NCI-H2081 treated with DMSO at 0.1 percent for 48 hours (cell line): ENCODE measurements around the gene RPL9.
"Not testable (repeated sequence)": the region's sequence is repeated elsewhere in the genome, so short reads cannot be mapped to it uniquely, and the experiment has no call there.

ENCODE experiments used
- DNase-seq: peaks from one replicate; lab custom pipeline; 2025; lab: John Stamatoyannopoulos, UW

RPL9 gene

GRCh38 chr4:39466747-39467146 lies 8.0 kb upstream of the RPL9 start:
- no peak for DNase-seq

- no peak for DNase-seq
These were observed 6.3 kb upstream of the RPL9 start for GRCh38 chr4:39464886-39465501.

GRCh38 chr4:39458161-39458504 lies 589 bp downstream of the RPL9 start:
- DNase-seq: not testable (repeated sequence)

GRCh38 chr4:39456946-39457763 lies 1.6 kb downstream of the RPL9 start:
- no peak for DNase-seq

- no peak for DNase-seq
These were observed 3.2 kb downstream of the RPL9 start for GRCh38 chr4:39455486-39455885.

- no peak for DNase-seq
These were observed 5.0 kb downstream of the RPL9 start for GRCh38 chr4:39453738-39454137.

GRCh38 chr4:39452860-39453587 lies 5.7 kb downstream of the RPL9 start:
- DNase-seq: no peak

GRCh38 chr4:39452153-39452859 lies 6.4 kb downstream of the RPL9 start:
- DNase-seq: no peak

GRCh38 chr4:39451423-39452023 lies 7.2 kb downstream of the RPL9 start:
- no peak for DNase-seq

- DNase-seq: no peak
These were observed 8.1 kb downstream of the RPL9 start for GRCh38 chr4:39450618-39451017.

GRCh38 chr4:39446842-39447573 lies 11.7 kb downstream of the RPL9 start:
- no peak for DNase-seq

- DNase-seq: no peak
These were observed 12.3 kb downstream of the RPL9 start for GRCh38 chr4:39446483-39446841.

GRCh38 chr4:39442998-39443397 lies 15.7 kb downstream of the RPL9 start:
- no peak for DNase-seq

GRCh38 chr4:39441593-39441992 lies 17.1 kb downstream of the RPL9 start:
- no peak for DNase-seq

GRCh38 chr4:39435659-39436563 lies 22.8 kb downstream of the RPL9 start:
- no peak for DNase-seq

- DNase-seq: no peak
These were observed 24.7 kb downstream of the RPL9 start for GRCh38 chr4:39433878-39434492.

GRCh38 chr4:39429476-39430334 lies 29.0 kb downstream of the RPL9 start:
- DNase-seq: no peak

- DNase-seq: no peak
These were observed 31.1 kb downstream of the RPL9 start for GRCh38 chr4:39427520-39428114.

GRCh38 chr4:39426728-39427127 lies 32.0 kb downstream of the RPL9 start:
- no peak for DNase-seq
